SH-SY5Y (cell line): ENCODE results near the gene RAPGEF1.

ENCODE experiments used
- GATA2 ChIP-seq: IDR thresholded peaks from 2 replicates; pipeline ENCODE4 v1.6.1; 2011; ENCODE audit warnings: mild to moderate bottlenecking, low read depth, low read length
- GATA3 ChIP-seq: IDR thresholded peaks from 2 replicates; pipeline ENCODE4 v1.6.1; 2011; ENCODE audit warnings: low read depth, mild to moderate bottlenecking, low read length, moderate library complexity

Gene RAPGEF1

DNA sequence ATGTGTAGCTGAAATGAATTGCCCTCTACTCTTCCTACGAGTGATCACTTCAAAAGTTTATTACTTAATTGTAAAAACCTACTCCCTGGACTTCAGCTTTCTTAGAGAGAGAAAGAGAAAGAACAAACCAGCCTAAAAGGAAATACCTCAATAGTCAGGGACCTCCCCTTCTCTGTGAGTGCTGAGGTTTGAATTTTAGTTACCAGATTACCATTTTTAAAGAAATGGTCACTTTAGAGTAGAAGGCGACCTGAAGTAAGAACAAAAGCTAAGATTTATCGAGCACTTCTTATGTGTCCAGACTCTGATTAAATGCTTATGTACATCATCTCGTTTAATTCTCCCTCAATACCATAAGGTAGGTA is 11.3 kb downstream of the RAPGEF1 start:
- TF ChIP-seq GATA3 (no peak), GATA2 (no peak)

DNA sequence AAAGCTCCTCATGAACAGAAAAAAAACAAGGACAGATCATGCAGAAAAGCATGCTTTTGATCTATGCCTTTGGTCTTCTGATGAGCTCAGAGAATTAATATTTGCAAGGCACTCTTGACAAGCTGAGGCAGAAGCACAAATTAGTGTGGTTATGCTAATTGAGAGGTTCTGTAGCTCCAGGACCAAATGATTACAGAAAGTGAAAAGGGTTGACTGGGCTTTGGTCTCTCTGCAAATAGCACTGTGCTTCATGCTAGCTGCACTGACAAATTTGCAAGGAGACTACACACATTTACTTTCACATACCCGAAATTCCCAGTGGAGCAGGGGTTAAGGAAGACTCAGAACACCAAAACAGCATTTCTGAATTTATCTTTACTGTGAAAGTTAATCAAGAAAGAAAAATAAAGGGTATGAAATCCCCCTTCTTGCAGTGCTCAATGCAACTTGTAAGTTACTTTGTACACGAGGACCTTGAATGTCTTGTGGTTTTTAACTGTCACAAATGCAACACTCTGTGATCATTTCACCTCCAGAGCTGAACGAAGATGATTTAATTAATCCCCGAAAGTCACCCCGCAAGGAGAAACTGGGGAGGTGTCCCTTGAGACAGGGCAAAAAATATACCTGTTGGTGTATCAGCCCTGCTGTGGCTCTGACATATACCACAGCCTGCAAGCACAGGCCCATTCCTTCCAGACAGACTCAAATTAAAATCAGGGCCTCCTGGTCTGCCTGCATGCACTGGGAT is 11.9 kb downstream of the RAPGEF1 start:
- TF ChIP-seq GATA3: no peak

DNA sequence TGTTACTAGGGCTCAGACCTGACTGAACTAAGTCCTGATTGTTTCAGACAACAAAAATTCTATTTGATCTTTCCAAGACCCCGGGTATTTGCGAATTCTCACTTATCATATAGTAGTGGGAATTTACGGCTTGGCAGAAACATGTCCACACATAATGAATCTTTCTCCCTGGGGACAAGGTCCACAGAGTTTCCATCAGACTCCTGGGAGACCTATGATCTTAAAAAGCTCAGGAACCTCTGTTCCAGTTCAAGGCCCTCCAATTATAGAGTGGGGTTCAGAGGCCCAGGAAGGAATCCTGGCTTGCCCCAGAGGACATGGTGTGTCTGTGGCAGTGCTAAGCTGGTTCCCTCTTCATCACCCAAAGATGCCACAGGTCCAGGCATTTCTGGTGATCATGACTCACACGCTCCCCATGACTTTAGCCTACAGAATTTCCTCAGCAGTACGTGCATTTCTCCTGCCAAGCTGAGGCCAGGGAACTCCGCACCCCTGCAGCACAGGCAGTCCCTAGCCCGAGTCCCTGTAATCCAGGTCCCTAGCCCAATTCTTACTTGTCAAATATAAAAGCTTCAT is 12.6 kb downstream of the RAPGEF1 start:
- TF ChIP-seq GATA3 (no peak), GATA2 (no peak)

DNA sequence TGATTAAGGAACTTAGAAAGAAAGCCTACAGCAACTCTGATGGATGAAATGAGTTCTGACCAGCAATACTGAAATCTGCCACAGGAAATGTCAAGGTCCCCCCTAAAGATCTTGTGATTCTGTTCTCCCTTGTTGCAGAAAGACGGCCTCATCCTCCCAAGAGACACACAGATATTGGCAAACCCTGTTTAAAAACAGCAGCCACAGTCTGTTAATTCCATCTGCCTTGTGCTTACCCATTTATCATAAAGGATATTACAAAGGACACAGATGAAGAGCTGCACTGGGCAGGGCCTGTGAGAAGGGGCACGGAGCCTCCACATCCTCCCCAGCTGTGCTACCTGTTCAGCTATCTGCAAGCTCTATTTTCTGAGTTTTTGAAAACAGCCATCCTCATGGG is 15.2 kb downstream of the RAPGEF1 start:
- TF ChIP-seq GATA2 (no peak), GATA3 (no peak)

DNA sequence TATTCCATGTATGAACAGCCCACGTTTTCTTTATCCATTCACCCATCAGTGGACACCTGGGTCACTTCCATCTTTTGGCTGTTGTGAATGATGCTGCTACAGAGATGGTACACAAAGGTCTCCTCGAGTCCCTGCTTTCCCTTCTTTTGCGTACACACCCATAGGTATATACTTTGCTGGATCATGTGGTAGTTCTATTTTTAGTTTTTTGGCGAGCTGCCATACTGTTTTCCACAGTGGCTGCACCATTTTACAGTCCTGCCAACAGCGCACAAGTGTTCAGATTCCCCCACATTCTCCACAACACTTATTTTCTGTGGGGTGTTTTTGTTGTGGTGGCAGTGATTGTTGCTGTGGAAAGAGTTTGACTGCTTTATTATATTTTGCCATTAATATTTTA is 16.2 kb downstream of the RAPGEF1 start:
- TF ChIP-seq GATA2 (no peak), GATA3 (no peak)

DNA sequence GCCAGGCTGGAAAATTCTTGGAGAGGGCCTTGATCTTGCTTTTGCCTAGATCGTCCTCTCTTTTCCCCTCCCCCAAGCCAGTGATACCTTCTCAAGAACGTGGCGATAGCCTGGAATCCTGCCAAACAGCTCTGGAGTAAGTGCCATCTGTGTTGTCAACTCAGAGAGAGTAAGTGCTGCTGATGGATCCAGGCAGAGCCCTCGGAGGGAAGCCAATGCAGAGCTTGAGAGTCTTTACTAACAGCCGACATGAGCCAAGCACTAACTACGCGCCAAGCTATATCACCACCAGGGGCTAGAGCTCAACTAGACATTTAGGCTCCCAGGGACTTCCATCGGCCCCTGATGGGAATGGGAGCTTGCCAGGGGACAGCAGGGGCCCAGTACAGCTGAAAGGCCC is 17.6 kb downstream of the RAPGEF1 start:
- TF ChIP-seq GATA3: no peak
- no peak for TF ChIP-seq GATA2

DNA sequence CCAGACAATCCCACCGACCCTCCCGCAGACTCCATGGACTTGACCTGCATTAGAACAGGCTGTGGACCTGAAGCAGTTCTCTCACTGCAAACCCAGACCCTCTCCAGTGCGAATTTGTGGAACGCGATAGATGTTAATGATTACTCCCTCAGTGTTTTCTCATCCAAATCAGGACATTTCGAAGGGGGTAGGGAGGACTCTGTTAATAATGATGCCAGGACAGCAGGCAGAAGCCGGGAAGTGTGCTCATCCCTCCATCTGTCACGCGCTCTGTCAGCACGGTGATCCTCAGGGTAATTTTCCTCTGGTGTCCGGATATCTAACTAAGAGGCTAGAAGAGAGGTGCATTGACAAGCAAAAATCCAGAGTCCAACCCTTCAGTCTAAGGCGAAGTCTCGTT is 18.8 kb downstream of the RAPGEF1 start:
- no peak for TF ChIP-seq GATA3
- TF ChIP-seq GATA2: no peak

DNA sequence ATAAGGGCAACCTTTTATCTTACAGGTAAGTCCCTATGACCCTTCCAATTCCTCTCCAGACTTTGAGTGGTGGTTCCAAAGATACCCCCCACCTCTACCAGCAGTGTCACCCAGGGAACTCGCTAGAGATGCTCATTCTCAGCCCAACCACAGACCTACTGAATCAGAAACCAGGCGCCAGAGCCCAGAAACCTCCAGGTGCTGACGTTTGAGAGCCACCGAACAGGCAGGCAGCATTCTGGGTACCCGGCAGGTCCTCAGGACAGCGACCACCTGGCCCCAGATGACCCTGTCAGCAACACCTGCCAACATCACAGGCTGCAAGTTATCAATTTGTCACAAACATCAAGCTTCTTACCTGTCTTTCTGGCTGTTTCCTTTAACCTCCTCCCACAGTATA is 19.5 kb downstream of the RAPGEF1 start:
- TF ChIP-seq GATA2: no peak
- no peak for TF ChIP-seq GATA3

DNA sequence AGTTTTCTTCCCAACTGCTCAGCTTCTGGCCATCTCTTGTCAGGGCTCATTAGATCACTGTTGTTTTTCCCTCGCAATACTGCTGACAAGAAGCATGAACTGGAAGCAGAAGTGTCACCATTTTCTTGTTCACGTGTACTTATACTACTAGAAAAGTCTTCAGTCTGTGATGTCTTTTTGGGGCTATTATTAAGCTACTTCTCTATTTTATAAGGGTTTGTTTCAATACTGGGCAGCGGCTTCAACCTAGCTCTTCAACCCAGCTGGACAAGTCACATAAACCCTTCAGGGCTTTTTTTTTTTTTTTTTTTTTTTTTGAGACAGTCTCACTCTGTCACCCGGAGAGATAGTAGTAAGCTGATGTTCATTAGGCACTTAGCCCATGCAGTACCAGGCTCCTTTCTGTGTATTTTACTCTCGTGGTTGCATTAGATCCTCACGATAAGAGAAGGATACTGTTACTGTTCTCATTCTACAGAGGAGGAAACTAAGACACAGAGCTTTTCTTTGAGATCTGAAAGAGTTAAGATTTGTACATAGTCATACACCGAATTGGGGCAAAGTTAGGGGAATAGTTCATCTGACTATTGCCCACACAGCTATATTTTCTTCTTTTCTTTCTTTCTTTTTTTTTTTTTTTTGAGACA is 20.5 kb downstream of the RAPGEF1 start:
- TF ChIP-seq GATA2 (peak; percentile 84; the same call in 1 of the 2 replicates), GATA3 (peak; percentile 75)

DNA sequence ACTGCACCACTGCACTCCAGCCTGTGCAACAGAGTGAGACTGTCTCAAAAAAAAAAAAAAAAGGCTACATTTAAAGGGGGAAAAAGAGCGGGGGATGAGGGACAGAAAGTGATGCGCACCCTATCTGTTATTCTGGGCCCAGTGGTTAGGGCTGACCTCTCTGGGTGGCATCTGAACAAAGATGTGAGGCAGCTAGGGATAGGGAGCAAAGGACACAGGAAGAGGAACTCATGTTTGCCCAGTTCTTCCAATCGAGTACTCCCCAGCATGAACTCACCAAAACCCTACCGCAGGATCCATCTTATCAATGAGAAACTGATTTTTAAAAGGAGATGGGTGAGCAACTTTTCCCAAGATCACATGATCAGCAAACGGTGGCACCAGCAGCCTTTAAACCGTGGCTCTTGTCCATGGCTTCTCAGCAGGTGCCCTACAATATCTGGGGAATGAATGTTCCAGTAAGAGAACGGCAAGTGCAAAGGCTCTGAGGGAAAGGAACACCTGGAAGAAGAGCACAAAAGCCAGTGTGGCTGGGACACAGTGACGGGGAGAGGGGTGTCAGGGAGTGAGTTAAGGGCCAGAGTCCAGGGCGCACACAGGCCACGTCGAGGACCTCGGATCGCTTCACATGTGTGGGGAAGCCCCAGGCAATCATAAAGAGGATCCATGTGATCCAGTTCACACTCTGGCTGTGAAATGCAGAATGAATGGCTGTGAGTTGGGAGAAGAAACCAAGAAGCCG is 22.0 kb downstream of the RAPGEF1 start:
- TF ChIP-seq GATA3: no peak
- no peak for TF ChIP-seq GATA2

DNA sequence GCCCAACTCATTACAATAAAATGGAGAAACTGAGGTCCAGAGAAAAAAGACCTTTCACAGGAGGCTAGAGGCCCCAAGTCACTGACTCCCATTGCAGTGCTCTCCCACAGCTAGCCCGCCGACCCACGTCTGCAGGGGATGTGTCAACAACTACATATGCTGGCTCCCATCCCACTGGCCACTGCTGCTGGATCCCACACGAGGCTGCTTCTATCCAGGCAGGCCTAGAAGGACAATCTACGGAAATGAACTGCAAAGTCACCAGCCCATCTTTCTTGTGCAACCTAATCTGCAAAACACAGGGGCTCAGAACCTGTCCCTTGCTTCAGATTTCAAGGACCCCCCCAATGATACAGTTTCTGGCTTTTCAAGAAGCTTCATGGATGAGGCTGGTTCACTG is 24.0 kb downstream of the RAPGEF1 start:
- TF ChIP-seq GATA2: no peak
- no peak for TF ChIP-seq GATA3

DNA sequence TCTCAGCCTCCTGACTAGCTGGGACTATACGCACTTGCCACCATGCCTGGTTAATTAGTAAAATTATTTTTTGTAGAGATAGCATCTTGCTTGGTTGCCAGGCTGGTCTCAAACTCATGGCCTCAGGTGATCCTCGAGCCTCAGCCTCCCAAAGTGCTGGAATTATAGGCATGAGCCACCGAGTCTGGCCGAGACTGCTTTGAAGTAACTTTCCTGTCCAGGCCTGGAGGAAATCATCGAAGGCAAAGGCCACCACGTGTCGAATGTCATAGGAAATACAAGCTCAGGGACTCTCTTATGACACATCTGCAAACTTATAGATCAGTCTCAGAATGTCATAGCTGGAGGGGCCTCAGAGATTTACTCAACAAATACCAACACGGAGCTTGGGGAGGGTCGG is 25.1 kb downstream of the RAPGEF1 start:
- TF ChIP-seq GATA2: no peak
- no peak for TF ChIP-seq GATA3

DNA sequence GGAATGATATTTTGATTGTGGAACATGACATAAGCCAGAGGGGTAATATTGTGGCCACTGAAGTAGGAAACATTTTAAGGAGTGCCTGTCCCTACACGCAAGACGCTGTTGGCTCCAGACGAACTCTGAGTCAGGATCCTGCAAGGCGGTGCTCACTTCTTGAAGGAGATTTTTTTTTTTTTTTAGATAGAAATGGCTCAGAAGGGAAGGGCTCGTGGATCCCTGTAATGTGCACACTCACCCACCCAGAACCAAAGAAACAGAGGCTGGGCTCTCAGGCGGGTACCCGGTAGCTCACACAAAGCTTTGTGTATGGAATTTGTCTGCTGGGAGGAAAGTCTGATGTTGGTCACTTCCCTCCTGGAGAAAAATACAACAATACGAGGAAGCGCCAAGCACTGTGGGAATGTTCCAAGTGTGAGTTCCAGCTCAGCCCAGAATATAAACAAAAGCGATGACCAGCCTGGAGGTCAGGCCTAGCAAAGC is 25.7 kb downstream of the RAPGEF1 start:
- TF ChIP-seq GATA2 (no peak), GATA3 (no peak)

DNA sequence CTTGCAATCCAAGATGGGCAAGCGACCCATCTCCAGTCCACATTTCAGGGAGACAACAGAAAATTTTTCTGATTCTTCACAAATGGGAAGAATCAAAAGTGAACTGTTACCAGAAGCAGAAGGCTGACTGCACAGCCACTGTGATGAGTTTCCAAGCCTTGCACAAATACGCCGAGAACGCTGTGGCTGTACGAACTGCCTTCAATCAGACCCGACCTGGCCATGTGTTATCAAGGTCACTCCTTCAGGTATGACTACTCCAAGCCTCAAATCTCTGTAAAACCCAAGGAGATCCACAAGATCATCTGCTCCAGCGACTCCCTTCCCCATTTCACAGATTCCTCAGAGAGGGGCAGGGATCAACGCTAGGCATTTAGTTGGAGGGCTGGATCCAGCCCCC is 26.9 kb downstream of the RAPGEF1 start:
- no peak for TF ChIP-seq GATA2
- no peak for TF ChIP-seq GATA3

DNA sequence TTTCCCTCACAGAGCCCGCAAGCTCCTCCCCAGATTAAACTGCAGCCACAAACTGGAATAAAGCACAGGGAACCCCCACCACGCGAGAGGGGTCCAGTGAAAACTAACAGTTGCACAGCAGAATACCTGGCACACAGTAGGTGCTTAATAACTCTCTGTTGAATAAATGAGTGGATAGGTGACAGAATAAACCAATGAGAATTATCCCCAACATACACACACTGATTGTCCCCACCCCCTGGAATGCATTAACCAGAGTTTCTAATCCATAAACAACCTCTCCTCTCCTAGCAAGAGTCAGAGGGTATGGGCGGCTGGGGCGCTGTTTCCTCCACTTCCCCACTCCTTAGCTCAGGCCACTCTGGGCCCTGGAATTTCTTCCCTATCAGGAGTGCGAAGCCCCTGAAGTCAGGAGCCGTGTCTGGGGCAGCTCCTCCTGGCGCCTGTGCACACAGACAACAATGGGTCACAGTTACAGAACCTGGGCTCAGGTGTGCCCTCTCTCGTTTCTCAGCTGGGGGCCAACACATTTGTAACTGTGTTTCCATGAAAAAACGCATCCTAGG is 27.6 kb downstream of the RAPGEF1 start:
- no peak for TF ChIP-seq GATA2
- no peak for TF ChIP-seq GATA3
